ENCODE measurements around the gene ACSL5. TPM values are rescaled to one million over a fixed set of nuclear protein-coding genes. Genes with fewer than 3 reads are reported as not detected.
"Not testable (repeated sequence)": the region's sequence is repeated elsewhere in the genome, so short reads cannot be mapped to it uniquely, and the experiment has no call there.

Gene ACSL5
- total RNA-seq, 1 experiment from 2014 or later = 0.17 TPM

DNA sequence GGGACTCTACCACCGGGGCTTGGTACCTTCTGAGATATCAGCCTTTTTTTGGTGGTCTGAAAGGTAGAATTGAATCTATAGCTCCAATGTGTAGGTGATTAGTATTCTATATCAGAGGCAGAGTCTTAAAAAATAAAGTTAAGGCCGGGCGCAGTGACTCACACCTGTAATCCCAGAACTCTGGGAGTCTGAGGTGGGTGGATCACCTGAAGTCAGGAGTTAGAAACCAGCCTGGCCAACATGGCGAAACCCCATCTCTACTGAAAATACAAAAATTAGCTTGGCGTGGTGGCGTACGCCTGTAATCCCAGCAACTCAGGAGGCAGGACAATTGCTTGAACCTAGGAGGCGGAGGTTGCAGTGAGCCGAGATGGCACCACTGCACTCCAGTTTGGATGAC is 3.2 kb downstream of the ACSL5 start:
- not testable (repeated sequence) for DNase-seq; H3K4me3 ChIP-seq (ENCODE audit: insufficient read depth, low read depth, low read length); H3K27me3 ChIP-seq (ENCODE audit: control insufficient read depth, insufficient read depth, low read length); H3K36me3 ChIP-seq (replicated peaks; ENCODE audit: control insufficient read depth, insufficient read depth, low read length)

DNA sequence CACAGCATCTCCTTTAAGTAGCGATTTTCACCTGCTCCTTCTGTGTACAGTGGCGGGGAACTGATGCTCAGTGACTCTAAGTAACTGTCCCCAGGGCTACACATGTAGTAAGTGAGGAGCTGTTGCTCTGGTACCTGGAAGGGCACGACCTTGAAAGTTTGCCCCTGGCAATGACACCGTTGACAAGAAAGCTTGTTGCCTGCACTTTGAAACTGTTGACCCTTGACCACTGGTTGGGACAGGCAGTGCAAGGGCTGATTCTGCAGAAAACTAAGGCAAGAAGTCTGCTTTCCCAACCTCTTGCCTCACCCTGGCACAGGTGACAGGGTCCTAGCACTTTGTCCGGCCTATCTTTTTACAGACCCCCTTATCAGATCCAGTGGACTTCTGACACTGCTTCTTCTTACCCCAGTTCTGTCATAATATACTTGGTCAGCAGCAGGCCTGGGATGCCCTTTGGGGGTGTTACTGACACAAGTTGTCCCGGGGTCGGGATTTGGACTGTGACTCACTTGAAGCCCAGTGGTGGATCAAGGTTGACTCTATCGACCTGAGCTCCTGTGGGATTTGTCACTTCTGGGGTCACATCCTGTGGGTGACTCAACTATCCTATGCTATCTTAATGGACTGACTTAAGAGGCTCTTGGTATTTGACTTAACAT is 5.8 kb downstream of the ACSL5 start:
- Histone ChIP-seq H3K4me3 (ENCODE audit: insufficient read depth, low read depth, low read length) (no peak overlapping the region), H3K36me3 (replicated peaks; ENCODE audit: control insufficient read depth, insufficient read depth, low read length) (no peaks in the 10 kb centered on the region), H3K27me3 (ENCODE audit: control insufficient read depth, insufficient read depth, low read length) (no peaks in the 10 kb centered on the region)
- no peak for DNase-seq

DNA sequence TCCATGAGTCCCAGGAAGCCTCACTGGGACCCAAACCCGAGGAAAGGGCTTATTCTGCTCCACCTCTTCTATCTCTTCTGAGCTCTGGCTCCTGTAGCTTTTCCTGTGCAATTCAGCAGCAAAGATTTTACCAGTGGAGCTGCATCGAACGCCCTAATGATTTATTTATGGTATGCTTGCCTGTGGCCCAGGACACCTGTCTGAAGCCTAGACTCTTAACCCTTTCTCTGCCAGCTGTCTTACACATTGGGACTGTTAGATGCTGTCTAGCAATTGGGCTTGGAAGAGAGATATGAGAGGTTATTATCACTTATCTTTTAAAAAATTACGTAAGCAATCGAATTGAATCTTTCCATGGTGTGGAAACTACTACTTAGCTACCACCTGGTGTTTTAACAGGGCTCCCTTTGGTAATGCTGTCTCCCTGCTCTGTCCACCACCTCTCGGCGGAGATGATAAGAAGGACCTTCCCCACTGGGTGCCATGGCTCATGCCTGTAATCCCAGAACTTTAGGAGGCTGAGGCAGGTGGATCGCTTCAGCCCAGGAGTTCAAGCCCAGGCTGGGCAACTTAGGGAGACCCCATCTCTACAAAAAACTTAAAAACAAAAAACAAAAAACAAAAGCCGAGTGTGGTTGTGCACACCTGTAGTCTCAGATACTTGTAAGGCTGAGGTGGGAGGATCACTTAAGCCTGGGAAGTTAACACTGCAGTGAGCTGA is 8.8 kb downstream of the ACSL5 start:
- Histone ChIP-seq H3K27me3 (ENCODE audit: control insufficient read depth, insufficient read depth, low read length) (no peaks in the 10 kb centered on the region), H3K4me3 (ENCODE audit: insufficient read depth, low read depth, low read length) (no peak overlapping the region), H3K36me3 (replicated peaks; ENCODE audit: control insufficient read depth, insufficient read depth, low read length) (no peaks in the 10 kb centered on the region)
- DNase-seq = no peak

DNA sequence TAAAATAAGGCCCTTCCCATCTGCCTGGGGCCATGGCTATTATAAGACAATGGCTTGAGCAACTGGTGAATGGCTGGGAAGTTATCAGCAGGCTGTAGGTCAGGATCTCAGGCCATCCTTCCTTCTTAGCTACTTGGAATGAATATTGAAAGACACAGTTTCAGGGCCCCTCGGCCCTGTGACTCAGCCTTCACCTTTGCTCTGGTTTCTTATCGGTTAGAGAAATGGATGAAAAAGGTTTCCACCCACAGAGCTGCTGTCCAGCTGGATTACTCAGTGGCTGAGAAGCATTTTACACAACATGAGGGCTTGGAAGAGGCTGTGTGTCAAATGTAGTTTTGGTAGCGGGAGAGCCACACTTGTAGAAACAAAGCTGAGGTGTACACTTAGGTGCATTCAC is 9.4 kb downstream of the ACSL5 start:
- DNase-seq = no peak
- no peaks in the 10 kb centered on the region for H3K36me3 ChIP-seq (replicated peaks; ENCODE audit: control insufficient read depth, insufficient read depth, low read length)
- no peak overlapping the region for H3K4me3 ChIP-seq (ENCODE audit: insufficient read depth, low read depth, low read length)
- H3K27me3 ChIP-seq (ENCODE audit: control insufficient read depth, insufficient read depth, low read length) = no peaks in the 10 kb centered on the region

DNA sequence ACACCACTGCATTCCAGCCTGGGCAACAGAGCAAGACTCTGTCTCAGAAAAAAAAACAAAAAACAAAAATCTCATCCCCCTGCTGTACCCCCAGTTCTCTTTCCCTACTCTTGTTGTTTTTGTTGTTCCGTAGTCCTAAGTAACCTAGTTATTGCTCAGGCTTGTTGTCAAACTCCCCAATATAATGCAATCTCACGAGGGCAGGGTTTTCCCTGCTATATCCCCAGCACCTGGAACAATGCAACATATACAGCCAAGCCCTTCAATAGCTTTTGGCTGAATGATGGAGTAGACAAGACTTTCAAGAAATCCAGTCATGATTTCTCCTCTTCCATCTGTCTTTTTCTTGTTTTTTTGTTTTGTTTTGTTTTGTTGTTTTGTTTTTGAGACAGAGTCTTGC is 10.2 kb downstream of the ACSL5 start:
- Histone ChIP-seq H3K36me3 (replicated peaks; ENCODE audit: control insufficient read depth, insufficient read depth, low read length) (no peaks in the 10 kb centered on the region), H3K4me3 (ENCODE audit: insufficient read depth, low read depth, low read length) (no peak overlapping the region), H3K27me3 (ENCODE audit: control insufficient read depth, insufficient read depth, low read length) (no peaks in the 10 kb centered on the region)
- DNase-seq = no peak

DNA sequence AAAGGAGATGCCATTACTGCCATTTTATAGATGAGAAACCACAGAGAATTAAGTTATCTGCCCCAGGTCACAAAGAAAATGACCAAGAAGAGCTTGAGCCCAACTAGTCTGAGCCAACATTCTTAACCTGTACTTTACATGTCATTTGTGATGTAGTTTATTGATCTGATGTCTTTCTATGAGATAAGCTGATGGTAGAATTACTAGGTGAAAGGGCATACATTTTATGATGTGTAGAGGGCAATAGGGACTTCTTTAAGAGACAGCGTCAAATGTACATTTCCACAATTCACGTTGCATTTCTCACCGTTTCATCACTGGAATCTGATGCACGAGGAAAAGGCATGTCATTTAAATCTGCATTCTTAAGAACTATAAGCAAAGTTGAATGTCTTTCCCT is 11.3 kb downstream of the ACSL5 start:
- Histone ChIP-seq H3K27me3 (ENCODE audit: control insufficient read depth, insufficient read depth, low read length) (no peaks in the 10 kb centered on the region), H3K4me3 (ENCODE audit: insufficient read depth, low read depth, low read length) (no peak overlapping the region), H3K36me3 (replicated peaks; ENCODE audit: control insufficient read depth, insufficient read depth, low read length) (no peaks in the 10 kb centered on the region)
- DNase-seq = no peak

DNA sequence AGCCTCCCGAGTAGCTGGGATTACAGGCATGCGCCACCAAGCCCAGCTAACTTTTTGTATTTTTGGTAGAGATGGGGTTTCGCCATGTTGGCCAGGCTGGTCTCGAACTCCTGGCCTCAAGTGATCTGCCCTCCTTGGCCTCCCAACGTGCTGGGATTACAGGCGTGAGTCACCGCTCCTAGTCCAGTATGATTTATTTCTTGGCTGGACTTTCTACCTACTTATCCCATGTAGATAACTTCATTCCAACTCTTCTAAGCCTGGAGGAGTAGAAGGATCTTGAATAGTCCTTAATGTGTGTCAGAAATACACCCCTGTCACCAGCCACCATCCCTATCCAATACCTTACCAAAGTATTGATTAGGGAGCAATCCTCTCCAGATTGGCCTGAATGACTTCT is 14.1 kb downstream of the ACSL5 start:
- not testable (repeated sequence) for H3K36me3 ChIP-seq (replicated peaks; ENCODE audit: control insufficient read depth, insufficient read depth, low read length); H3K27me3 ChIP-seq (ENCODE audit: control insufficient read depth, insufficient read depth, low read length); H3K4me3 ChIP-seq (ENCODE audit: insufficient read depth, low read depth, low read length); DNase-seq

DNA sequence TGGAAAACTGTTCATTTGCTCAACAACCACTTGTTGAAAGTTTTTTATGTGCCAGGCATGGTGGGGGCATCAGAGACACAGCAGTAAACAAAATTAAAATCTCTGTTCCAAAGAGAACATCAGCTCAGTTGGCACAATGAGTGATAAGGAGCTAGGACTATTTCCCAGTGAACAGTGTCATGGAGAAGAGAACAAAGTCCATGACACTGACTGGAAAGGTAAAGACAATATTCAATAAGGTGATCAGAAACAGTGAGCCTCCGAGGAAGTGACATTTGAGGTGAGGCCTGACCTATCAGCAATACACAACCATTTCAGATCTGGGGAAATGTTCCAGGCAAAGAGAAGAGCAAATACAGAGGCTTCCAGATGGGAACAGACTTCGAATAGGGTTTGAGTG is 14.6 kb downstream of the ACSL5 start:
- no peaks in the 10 kb centered on the region for H3K36me3 ChIP-seq (replicated peaks; ENCODE audit: control insufficient read depth, insufficient read depth, low read length)
- DNase-seq = no peak
- no peak overlapping the region for H3K4me3 ChIP-seq (ENCODE audit: insufficient read depth, low read depth, low read length)
- no peaks in the 10 kb centered on the region for H3K27me3 ChIP-seq (ENCODE audit: control insufficient read depth, insufficient read depth, low read length)

DNA sequence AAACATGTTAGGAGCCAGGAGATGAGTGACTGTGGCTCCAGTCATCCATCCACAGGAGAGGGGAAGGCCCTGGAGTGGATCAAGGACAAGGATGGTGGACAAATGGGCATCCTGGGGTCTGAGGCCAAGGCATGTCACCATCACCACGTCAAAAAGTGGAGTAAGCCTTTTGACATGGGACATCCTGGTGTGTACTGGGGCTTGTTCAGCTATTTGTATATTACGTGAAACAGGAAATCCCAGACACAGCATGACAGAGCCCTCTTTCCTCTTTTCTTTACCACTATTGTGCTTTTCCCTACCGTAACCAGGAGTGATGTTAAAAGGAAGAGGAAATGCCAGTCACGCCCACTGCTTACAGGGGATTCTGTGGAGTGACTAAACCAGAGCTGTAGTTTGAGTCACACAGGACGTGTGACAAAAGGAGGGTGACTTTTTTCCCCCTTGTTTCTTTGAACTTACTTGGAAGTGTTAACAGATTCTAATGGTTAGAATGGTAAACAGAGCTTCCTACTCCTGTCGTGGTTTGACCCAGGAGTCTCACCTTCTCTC is 15.4 kb downstream of the ACSL5 start:
- no peak overlapping the region for H3K4me3 ChIP-seq (ENCODE audit: insufficient read depth, low read depth, low read length)
- no peak for DNase-seq
- no peaks in the 10 kb centered on the region for H3K36me3 ChIP-seq (replicated peaks; ENCODE audit: control insufficient read depth, insufficient read depth, low read length)
- H3K27me3 ChIP-seq (ENCODE audit: control insufficient read depth, insufficient read depth, low read length) = no peaks in the 10 kb centered on the region

DNA sequence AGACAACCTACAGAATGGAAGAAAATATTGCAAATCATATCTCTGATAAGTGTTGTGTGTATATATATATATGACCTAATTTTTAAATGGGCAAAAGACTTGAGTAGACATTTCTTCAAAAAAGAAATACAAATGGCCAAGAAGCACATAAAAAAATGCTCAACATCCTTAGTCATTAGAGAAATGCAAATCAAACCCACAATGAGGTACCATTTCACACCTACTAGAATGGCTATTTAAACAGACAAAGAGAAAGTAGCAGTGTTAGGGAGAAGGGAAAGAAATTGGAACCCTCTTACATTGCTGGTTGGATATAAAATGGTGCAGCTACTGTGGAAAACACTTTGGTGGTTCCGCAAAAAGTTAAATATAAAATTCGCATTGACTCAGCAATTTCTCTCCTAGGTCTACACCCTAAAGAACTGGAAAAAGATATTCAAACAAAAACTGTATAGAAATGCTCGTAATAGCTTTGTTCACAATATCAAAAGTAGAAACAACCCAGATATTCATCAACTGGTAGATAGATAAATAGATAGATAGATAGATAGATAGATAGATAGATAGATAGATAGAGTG is 16.3 kb downstream of the ACSL5 start:
- DNase-seq = no peak
- Histone ChIP-seq H3K36me3 (replicated peaks; ENCODE audit: control insufficient read depth, insufficient read depth, low read length) (no peaks in the 10 kb centered on the region), H3K27me3 (ENCODE audit: control insufficient read depth, insufficient read depth, low read length) (no peaks in the 10 kb centered on the region; the same call in 1 of the 2 replicates), H3K4me3 (ENCODE audit: insufficient read depth, low read depth, low read length) (no peak overlapping the region)

DNA sequence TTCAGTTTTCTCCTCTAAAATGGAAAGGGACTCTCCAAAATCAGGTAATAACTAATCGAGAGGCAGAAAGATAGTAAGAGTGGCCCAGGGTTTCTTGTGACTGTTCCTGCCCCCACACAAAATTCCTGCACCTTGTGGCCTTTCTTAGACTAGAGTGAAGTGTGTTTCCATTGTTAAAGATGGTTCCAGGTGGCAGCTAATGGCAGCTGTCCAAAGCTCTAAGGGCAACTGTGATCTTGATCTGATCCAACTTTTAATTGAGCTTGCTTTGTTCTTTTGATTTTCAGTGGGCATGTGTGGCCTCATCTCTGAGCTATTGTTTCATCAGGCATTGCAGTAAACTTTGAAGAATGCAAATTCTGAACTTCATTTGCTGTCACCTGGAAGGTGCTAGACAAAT is 19.4 kb downstream of the ACSL5 start:
- Histone ChIP-seq H3K4me3 (ENCODE audit: insufficient read depth, low read depth, low read length) (no peak overlapping the region), H3K27me3 (ENCODE audit: control insufficient read depth, insufficient read depth, low read length) (no peaks in the 10 kb centered on the region; the same call in 1 of the 2 replicates), H3K36me3 (replicated peaks; ENCODE audit: control insufficient read depth, insufficient read depth, low read length) (no peaks in the 10 kb centered on the region)
- DNase-seq = no peak

DNA sequence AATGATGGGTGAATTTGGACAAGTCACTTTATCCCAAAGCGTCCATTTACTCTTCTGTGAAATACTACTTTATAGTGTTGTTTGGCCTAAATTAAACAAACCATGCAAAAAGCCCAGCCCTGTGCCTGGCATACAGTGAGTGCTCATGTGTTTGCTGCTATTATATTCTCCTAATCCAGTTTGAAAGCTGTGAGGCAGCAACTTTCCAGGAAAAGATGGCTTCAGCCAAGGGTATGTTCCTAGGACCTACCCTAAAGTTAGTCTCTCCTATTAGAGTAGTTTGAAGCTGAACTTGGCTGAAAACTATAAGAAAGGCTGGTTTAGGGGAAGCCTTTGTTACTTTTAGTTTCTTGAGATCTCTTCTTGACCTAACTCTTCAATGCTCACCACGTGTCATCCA is 19.9 kb downstream of the ACSL5 start:
- H3K4me3 ChIP-seq (ENCODE audit: insufficient read depth, low read depth, low read length) = no peak overlapping the region
- no peaks in the 10 kb centered on the region; the same call in 1 of the 2 replicates for H3K27me3 ChIP-seq (ENCODE audit: control insufficient read depth, insufficient read depth, low read length)
- no peaks in the 10 kb centered on the region for H3K36me3 ChIP-seq (replicated peaks; ENCODE audit: control insufficient read depth, insufficient read depth, low read length)
- no peak for DNase-seq

DNA sequence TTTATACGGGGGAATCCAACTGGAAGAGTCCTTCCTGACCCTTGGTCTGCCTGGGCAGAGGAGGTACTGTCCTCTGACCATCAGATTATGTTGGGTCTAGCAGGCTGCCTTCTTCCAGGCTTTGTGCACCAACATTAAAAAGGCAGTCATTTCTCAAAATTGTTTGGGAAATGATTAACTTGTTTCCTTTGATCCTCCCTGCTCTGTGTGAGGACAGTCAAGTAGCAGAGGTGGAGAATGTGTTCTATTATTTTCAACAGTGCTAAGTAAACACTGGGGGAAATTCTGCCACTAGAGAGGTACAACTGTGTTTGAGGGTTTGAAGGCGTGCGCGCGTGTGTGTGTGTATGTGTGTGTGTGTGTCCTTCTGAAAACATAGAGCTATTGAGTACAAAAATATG is 20.6 kb downstream of the ACSL5 start:
- Histone ChIP-seq H3K4me3 (ENCODE audit: insufficient read depth, low read depth, low read length) (no peak overlapping the region), H3K27me3 (ENCODE audit: control insufficient read depth, insufficient read depth, low read length) (no peaks in the 10 kb centered on the region; the same call in 1 of the 2 replicates), H3K36me3 (replicated peaks; ENCODE audit: control insufficient read depth, insufficient read depth, low read length) (no peaks in the 10 kb centered on the region)
- DNase-seq = no peak

DNA sequence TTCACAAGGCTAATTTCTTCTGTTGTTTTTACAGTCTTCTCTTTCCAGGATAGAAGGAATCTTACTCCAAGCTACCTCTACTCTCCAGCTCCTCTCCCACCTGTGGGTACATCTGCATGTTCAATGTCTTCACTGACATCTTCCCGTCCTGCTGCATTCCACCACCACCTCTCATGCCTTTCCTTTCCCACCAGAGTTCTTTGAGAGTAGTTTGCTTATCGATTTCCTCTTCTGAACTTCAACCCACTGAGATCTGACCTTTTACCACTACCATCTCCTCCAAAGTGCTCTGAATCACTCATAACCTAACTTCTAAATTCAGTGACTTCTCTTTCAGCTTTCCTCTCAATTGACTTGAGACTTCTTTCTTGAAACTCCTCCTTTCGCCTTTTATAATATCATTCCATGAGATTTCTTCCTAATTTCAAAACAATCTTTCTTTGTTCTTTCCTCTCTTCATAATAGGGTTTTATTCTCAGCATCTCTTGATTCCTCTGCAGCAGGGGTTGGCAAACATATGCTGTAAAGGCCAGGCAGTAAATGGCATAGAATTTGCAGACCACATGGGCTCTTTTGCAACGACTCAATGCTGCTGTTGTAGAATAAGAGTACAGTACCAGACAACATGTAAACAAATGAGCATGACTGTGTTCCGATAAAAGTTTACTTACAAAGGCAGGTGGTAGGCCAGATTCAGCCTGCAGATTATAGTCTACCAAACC is 22.1 kb downstream of the ACSL5 start:
- DNase-seq = no peak
- Histone ChIP-seq H3K4me3 (ENCODE audit: insufficient read depth, low read depth, low read length) (no peak overlapping the region), H3K36me3 (replicated peaks; ENCODE audit: control insufficient read depth, insufficient read depth, low read length) (no peaks in the 10 kb centered on the region), H3K27me3 (ENCODE audit: control insufficient read depth, insufficient read depth, low read length) (no peaks in the 10 kb centered on the region; the same call in 1 of the 2 replicates)
